CD4-positive, alpha-beta T cell treated with Interferon gamma for 1 hour (primary cell): Measurements from ENCODE around the gene FANCG.
A peak's percentile ranks its signal among the peaks of the same experiment; 100 is the strongest.

Experiments used
- DNase-seq: peaks from one replicate; pipeline ENCODE4 v3.0.0-alpha.2; 2020

Gene FANCG

GRCh38 chr9:35102769-35103659 lies 23.3 kb upstream of the FANCG start, which contains the start of gene STOML2:
TSS of gene STOML2 (minus strand) at chr9:35103131. CDS start at chr9:35103094, 37 bp downstream.
- DNase-seq, result peak; percentile 94

- no peak for DNase-seq
Measured at GRCh38 chr9:35102465-35102768, 22.7 kb upstream of the FANCG start.

- DNase-seq, result no peak
Measured at GRCh38 chr9:35097573-35097972, 17.8 kb upstream of the FANCG start.

- DNase-seq, result peak; percentile 90
Measured at GRCh38 chr9:35096035-35096849, 16.5 kb upstream of the FANCG start, which contains the start of gene PIGO. TSS of gene PIGO (minus strand) at chr9:35096591. CDS start at chr9:35095565, 1,026 bp downstream.

- DNase-seq, result no peak
Measured at GRCh38 chr9:35091536-35091935, 11.8 kb upstream of the FANCG start.

GRCh38 chr9:35089434-35089833 lies 9.7 kb upstream of the FANCG start:
- no peak for DNase-seq

- no peak for DNase-seq
Measured at GRCh38 chr9:35085078-35085477, 5.3 kb upstream of the FANCG start.

GRCh38 chr9:35079041-35079425 lies 709 bp downstream of the FANCG start:
- DNase-seq, result no peak

GRCh38 chr9:35078066-35078465 lies 1.7 kb downstream of the FANCG start:
- DNase-seq, result no peak

GRCh38 chr9:35076848-35077247 lies 2.9 kb downstream of the FANCG start:
- no peak for DNase-seq

GRCh38 chr9:35075358-35075757 lies 4.4 kb downstream of the FANCG start:
- no peak for DNase-seq

- no peak for DNase-seq
Measured at GRCh38 chr9:35074791-35075190, 5.0 kb downstream of the FANCG start.

GRCh38 chr9:35074141-35074540 lies 5.6 kb downstream of the FANCG start:
- no peak for DNase-seq

- DNase-seq, result no peak
Measured at GRCh38 chr9:35073279-35073612, 6.5 kb downstream of the FANCG start.

- DNase-seq, result peak; percentile 98
Measured at GRCh38 chr9:35072461-35073278, 7.1 kb downstream of the FANCG start, which contains the start of gene VCP. TSS of gene VCP (minus strand) at chr9:35072625. CDS start at chr9:35072353, 272 bp downstream.

- DNase-seq, result peak; percentile 79
Measured at GRCh38 chr9:35071814-35072460, 7.8 kb downstream of the FANCG start.

GRCh38 chr9:35070823-35071813 lies 8.6 kb downstream of the FANCG start:
- no peak for DNase-seq

GRCh38 chr9:35069020-35069419 lies 10.7 kb downstream of the FANCG start:
- no peak for DNase-seq

GRCh38 chr9:35067056-35067455 lies 12.7 kb downstream of the FANCG start:
- DNase-seq, result no peak

- DNase-seq, result no peak
Measured at GRCh38 chr9:35060548-35061207, 19.1 kb downstream of the FANCG start.

- DNase-seq, result no peak
Measured at GRCh38 chr9:35059438-35059837, 20.3 kb downstream of the FANCG start.
